OCI-LY3 (cell line): ENCODE results near the gene BCAR3.

ENCODE experiments used
- H2AFZ ChIP-seq: fragments of 200-600, 300-600 bp; shearing (Covaris generic); 2 replicates; pipeline ENCODE4 v1.6.0; 2014; ENCODE audit warnings: antibody characterized with exemption, low read depth, low read length
- H3K27ac ChIP-seq: fragments of 200-600, 300-600 bp; sonication (generic); 2 replicates; pipeline ENCODE4 v1.5.1; 2014; ENCODE audit warnings: mild to moderate bottlenecking, low read length, moderate library complexity, mixed read lengths
- H3K27me3 ChIP-seq: fragments of 200-600, 300-600 bp; sonication (generic); 2 replicates; pipeline ENCODE4 v1.6.1; 2014; ENCODE audit warnings: low read depth, low read length, mixed read lengths
- H3K36me3 ChIP-seq: fragments of 200-600, 300-600 bp; sonication (generic); replicated peaks from 2 replicates; pipeline ENCODE3; 2014; ENCODE audit warnings: low read depth, low read length, mixed read lengths
- H3K4me1 ChIP-seq: fragments of 300-600, 200-600 bp; sonication (generic); 2 replicates; pipeline ENCODE4 v1.6.1; 2014; ENCODE audit warnings: low read length, mixed read lengths
- H3K4me2 ChIP-seq: fragments of 200-600, 300-600 bp; sonication (generic); 2 replicates; pipeline ENCODE4 v1.6.1; 2014; ENCODE audit warnings: low read length, mixed read lengths
- H3K4me3 ChIP-seq: fragments of 300-600, 200-600 bp; sonication (generic); 2 replicates; pipeline ENCODE4 v1.5.1; 2014; ENCODE audit warnings: antibody characterized with exemption, mild to moderate bottlenecking, low read length, moderate library complexity
- H3K79me2 ChIP-seq: fragments of 300-600, 200-600 bp; shearing (Covaris generic); 2 replicates; pipeline ENCODE4 v1.6.1; 2014; ENCODE audit warnings: mild to moderate bottlenecking, low read length, mixed read lengths
- H3K9ac ChIP-seq: fragments of 300-600, 200-600 bp; shearing (Covaris generic); 2 replicates; pipeline ENCODE4 v1.6.0; 2014; ENCODE audit warnings: mild to moderate bottlenecking, low read length, moderate library complexity
- H3K9me3 ChIP-seq: fragments of 200-600, 300-600 bp; shearing (Covaris generic); 2 replicates; pipeline ENCODE4 v1.6.1; 2014; ENCODE audit warnings: low read length, mixed read lengths; ENCODE audit not compliant: insufficient read depth
- H4K20me1 ChIP-seq: fragments of 200-600, 300-600 bp; sonication (generic); 2 replicates; pipeline ENCODE4 v1.6.1; 2016; ENCODE audit warnings: low read length, mixed read lengths; ENCODE audit not compliant: insufficient read depth
- CTCF ChIP-seq: fragments of 200-600, 300-600 bp; sonication (generic); IDR thresholded peaks from 2 replicates; pipeline ENCODE4 v1.5.1; 2014; ENCODE audit warnings: antibody characterized with exemption, low read length, low read depth
- EZH2phosphoT487 ChIP-seq: fragments of 200-600 bp; shearing (Covaris generic); IDR thresholded peaks from 2 replicates; pipeline ENCODE4 v1.6.1; 2018; ENCODE audit warnings: antibody characterized with exemption, mixed run types, low read depth

Gene BCAR3

GRCh38 chr1:93549811-93550210 lies 131.8 kb downstream of the BCAR3 start:
- no peaks in the 10 kb centered on the region for H3K27me3 ChIP-seq
- H3K4me3 ChIP-seq: no peak overlapping the region
- no peak overlapping the region for H3K4me2 ChIP-seq
- H3K9me3 ChIP-seq: no peaks in the 10 kb centered on the region
- no peaks in the 10 kb centered on the region for H3K79me2 ChIP-seq
- no peaks in the 10 kb centered on the region for H3K4me1 ChIP-seq
- H3K9ac ChIP-seq: no peak overlapping the region
- no peak overlapping the region for H3K27ac ChIP-seq
- H2AFZ ChIP-seq: no peak overlapping the region
- H4K20me1 ChIP-seq: no peaks in the 10 kb centered on the region
- peaks cover 3% of the 10 kb centered on the region for H3K36me3 ChIP-seq
- no peak for TF ChIP-seq CTCF
- no peak for TF ChIP-seq EZH2phosphoT487

GRCh38 chr1:93549131-93549530 lies 132.5 kb downstream of the BCAR3 start:
- Histone ChIP-seq H3K79me2 (no peaks in the 10 kb centered on the region), H3K9me3 (no peaks in the 10 kb centered on the region), H3K4me1 (no peaks in the 10 kb centered on the region), H3K9ac (no peak overlapping the region), H3K4me2 (no peak overlapping the region), H3K36me3 (peaks cover 3% of the 10 kb centered on the region), H4K20me1 (no peaks in the 10 kb centered on the region), H2AFZ (no peak overlapping the region), H3K27me3 (no peaks in the 10 kb centered on the region), H3K27ac (no peak overlapping the region), H3K4me3 (no peak overlapping the region)
- TF ChIP-seq EZH2phosphoT487: no peak
- TF ChIP-seq CTCF: no peak

GRCh38 chr1:93546162-93546863 lies 135.3 kb downstream of the BCAR3 start:
- peaks cover 3% of the 10 kb centered on the region for H3K36me3 ChIP-seq
- no peak overlapping the region for H3K4me3 ChIP-seq
- no peak for TF ChIP-seq CTCF
- TF ChIP-seq EZH2phosphoT487: no peak
- no peaks in the 10 kb centered on the region for H3K79me2 ChIP-seq
- H3K4me1 ChIP-seq: no peaks in the 10 kb centered on the region
- H3K9ac ChIP-seq: no peak overlapping the region
- no peak overlapping the region for H3K27ac ChIP-seq
- no peaks in the 10 kb centered on the region for H3K27me3 ChIP-seq
- no peak overlapping the region for H2AFZ ChIP-seq
- H3K9me3 ChIP-seq: no peaks in the 10 kb centered on the region
- H3K4me2 ChIP-seq: no peak overlapping the region
- no peaks in the 10 kb centered on the region for H4K20me1 ChIP-seq

- H3K79me2 ChIP-seq: no peaks in the 10 kb centered on the region
- H3K36me3 ChIP-seq: no peaks in the 10 kb centered on the region
- no peak for TF ChIP-seq EZH2phosphoT487
- TF ChIP-seq CTCF: no peak
- H3K27ac ChIP-seq: no peak overlapping the region
- H4K20me1 ChIP-seq: no peaks in the 10 kb centered on the region
- no peak overlapping the region for H2AFZ ChIP-seq
- H3K9me3 ChIP-seq: no peaks in the 10 kb centered on the region
- H3K4me1 ChIP-seq: no peaks in the 10 kb centered on the region
- no peak overlapping the region for H3K9ac ChIP-seq
- no peaks in the 10 kb centered on the region for H3K27me3 ChIP-seq
- H3K4me3 ChIP-seq: no peak overlapping the region
- no peak overlapping the region for H3K4me2 ChIP-seq
Observed at GRCh38 chr1:93542398-93542797, 139.2 kb downstream of the BCAR3 start.
